Stimulated activated CD8-positive, alpha-beta memory T cell treated with anti-CD3 and anti-CD28 coated beads, Interleukin-2, amount 100 ng/mL, for 1 hour (primary cell): ENCODE measurements around the gene SGCA.

Experiments used
- DNase-seq, 2 donors: peaks; one replicate each; pipeline ENCODE4 v3.0.0-alpha.2; 2020; ENCODE audit warnings: low read depth in 2 of 2

SGCA gene

DNA sequence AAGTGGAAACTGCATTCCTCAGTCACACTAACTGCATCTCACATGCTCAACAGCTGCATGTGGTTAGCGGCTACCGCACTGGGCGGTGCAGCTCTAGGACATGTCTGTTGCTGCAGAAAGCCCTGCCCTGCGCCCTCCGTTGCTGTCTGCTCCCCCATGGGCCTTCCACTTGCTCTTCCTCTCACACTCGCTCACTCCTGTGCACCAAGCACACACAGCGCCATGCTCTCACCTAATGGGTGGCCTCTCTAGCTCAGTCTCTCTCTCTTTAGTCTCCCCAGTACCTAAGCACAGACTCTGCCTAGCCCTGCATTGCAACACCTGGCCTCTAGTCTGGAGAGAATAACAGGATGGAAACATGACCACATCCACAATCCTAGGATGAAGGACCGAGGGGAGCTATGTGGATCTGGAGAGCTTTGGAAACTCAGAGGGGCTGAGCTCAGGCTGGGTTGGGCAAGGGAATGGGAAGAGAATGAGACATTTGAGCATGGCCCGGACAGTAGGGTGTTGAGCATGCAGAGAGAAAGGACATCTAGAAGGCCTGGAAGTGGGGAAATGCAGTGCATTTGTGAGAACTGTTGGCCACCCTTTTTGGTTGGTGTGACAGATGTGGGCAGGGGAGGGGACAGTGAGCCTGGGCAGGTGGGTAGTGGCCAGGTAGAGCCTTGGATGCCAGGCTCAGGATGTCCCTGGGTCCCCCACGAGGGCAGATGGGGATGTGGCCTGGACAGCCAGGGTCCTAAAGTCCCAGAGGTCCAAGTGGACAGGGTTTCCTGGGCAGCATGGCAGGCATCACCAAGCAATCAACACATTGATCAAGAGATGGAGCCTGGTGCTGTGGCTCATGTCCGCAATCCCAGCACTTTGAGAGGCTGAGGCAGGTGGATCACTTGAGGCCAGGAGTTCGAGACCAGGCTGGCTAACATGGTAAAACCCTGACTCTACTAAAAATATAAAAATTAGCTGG is 16.1 kb downstream of the SGCA start:
- no peak for DNase-seq

DNA sequence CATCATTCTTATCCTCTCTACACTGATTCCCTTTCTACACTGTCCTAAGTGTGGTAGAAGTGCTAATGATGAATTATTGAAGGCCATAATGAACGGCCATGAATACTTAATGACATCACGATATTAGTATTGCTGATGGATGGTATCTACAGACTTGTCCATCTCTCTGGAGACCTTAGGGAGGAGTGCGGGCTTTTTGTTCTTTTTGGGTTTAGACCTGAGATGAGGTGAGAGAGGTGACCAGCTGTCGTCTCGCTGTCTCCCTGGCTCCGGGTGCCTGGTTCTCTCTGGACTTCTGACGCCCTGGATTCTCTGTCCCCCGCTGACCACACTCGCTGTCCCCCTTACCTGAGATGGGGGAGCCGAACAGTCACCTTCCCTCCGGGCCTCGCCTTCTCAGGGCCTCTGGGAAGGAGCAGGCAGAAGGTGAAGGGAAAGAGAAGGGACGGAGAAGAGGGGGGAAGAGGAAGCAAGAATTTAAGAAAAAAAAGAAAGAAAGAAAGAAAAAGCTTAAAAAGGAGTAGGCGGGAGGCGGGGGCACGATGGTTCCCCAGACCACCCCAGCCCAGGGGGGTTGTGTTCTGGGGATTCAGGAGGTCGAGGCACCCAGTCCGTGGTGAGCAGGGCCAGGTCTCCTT is 17.1 kb downstream of the SGCA start:
- no peak for DNase-seq

DNA sequence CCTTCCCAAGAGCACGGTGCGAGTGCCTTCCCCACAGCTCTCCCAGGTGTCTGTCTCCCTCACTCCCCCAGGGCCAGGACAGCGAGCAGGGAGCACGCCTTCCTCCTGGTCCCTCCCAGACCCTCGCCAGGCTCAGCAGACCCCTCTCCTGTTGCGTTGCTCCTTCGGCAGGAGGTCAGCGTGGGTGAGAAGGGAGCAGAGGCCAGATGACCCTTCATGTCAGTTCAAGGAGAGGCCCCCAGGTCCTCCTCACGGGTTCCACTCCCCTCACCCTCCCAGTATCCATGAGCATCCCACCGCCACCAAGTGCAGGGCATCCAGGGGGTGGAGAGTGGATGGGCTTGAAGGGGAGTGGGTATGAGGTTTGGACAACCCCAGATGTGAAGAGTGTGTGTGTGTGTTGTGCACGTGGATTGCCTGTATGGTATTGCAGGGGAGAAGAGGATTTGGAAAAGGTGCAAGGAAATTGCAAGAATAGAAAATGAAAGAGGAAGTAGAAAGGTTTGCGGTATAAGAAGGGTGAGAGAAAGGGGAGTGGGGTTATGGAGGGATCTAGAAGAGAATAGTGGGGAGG is 17.7 kb downstream of the SGCA start:
- DNase-seq = no peak

DNA sequence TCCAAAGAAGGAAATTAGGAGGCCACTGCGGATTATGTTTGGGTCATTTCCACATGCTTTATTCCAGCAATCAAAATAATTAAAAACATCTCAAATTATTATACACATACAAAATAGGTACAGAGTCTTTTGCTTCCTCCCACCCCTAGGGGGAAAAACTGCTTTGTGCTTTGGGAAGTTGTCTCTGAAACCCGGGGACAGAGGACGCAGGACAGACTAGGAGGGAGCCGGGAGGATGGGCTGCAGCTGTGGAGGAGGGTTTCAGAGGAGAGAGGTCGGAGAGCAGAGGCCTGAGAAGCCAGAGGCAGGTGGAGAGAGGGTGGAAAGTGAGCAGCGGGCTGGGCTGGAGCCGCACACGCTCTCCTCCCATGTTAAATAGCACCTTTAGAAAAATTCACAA is 18.3 kb downstream of the SGCA start:
- no peak for DNase-seq

DNA sequence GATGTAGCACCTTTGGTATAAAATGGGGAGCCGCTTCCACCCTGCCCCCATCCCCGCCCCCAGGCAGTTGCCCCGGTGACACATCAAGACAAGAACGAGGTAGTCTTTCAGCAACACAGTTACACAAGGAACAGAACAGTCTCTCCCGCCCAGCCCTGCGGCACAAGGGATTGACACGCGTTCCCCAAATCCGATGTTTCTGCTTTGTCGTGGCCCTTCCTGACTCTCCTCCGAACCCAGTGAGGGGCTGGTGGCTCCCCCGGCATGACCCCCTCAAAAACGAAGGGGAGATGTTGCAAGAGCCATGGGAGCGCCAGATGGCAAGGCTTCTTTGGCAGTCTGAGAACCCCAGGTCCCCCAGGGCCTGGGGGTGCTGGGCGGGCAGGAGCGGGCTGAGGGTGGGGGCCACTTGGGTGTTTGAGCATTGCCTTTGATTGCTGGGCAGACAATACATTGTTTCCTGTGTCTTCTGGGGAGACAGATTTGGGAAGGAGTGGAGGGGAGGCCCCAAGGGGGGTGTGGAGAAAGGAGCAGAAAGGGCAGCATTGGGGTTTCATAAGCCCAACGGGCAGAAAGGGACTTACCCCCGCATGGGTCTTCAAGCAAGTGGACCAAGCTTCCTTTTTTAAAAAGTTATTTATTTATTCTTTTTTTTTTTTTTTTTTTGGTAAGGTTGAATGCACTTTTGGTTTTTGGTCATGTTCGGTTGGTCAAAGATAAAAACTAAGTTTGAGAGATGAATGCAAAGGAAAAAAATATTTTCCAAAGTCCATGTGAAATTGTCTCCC is 19.0 kb downstream of the SGCA start:
- DNase-seq = no peak

DNA sequence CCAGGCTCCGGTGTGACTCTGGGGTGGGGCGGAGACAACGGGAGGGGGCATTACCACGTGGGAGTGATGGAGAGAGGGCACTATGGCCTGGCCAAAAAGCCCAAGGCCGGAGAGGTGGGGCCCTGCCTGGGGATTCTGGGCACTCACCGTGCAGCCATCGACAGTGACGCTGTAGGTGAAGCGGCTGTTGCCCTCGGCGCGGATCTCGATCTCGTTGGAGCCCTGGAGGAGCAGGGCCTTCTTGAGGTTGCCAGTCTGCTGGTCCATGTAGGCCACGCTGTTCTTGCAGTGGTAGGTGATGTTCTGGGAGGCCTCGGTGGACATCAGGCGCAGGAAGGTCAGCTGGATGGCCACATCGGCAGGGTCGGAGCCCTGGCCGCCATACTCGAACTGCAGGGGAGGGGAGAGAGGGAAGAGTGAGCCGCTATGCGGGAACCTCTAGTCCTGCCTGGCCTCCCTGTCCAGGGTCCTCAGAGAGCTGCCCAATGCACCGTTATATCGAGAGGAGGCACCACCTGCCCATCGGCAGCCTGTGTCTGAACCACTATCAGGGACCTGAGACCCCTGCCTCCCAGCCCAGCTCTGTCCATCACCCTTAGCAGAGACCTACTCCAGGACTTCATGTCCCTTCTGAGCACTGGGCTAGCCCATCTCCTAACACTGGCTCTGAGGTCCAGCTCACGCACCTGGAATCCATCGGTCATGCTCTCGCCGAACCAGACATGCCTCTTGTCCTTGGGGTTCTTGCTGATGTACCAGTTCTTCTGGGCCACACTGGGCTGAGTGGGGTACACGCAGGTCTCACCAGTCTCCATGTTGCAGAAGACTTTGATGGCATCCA is 20.0 kb downstream of the SGCA start:
- no peak for DNase-seq

DNA sequence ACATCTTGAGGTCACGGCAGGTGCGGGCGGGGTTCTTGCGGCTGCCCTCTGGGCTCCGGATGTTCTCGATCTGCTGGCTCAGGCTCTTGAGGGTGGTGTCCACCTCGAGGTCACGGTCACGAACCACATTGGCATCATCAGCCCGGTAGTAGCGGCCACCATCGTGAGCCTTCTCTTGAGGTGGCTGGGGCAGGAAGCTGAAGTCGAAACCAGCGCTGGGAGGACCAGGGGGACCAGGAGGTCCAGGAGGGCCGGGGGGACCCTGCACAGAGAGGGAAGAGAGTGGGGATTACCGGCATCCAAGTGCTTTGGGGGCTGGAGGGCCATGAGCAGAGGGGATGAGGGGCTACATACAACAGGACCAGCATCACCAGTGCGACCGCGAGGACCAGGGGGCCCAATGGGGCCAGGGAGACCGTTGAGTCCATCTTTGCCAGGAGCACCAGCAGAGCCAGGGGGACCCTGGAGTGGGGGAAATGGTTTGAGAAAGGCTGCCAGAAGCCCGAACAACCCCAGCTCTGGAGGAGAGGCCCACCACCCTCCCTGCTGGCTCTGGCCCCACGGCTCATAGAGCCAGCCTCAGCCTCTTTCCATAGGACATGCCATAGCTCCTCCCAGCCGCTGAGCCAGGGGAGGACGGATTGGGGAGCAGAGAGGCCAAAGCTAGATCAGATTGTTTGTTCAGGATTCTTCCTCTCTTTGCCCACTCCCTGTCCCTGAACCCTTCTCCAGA is 21.0 kb downstream of the SGCA start:
- DNase-seq = no peak

DNA sequence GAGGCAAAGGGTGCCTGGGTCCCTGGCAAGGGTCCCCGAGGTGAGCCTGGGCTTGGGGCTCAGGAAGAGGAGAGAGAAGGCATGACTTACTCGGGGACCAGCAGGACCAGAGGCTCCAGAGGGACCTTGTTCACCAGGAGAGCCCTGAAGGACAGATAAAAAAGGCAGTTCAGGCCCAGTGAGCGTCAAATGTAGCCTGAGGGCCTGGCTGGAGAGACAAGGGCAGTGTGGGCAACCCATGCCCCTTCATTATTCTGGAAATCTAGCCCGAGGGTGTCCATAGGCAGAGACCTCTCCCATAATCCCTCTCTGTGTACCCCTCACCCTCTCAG is 21.6 kb downstream of the SGCA start:
- no peak for DNase-seq

DNA sequence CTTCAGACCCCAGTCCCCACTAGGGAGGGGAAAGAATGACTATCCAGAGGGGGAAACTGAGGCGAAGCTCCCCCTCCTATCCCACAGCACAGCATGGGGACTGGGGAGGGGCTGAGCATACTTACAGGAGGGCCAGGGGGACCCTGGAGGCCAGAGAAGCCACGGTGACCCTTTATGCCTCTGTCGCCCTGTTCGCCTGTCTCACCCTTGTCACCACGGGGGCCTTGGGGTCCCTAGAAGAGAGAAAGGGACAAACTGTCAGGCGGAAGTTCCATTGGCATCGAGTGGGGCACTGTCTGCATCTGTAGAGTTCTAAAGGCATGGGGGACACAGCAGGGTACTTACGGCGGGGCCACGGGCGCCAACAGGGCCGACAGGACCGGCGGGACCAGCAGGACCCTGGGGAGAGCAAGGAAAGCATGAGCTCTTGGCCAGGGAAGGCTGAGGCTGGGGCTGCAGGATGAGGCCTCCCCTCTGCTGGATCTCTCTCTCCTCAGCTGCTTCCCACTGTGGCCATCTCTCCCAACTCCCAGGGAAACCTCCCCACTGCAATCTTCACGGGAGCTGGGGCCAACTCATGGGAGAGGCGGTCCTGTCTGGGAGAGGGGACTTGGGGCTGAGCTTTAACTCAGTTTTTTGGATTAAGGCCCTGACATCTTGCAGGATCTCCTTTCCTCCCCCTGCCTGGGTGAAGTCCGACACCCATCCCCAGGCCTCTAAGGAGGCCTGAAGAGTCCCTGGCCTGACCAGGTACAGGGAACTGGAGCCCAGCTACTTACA is 22.1 kb downstream of the SGCA start:
- no peak for DNase-seq

DNA sequence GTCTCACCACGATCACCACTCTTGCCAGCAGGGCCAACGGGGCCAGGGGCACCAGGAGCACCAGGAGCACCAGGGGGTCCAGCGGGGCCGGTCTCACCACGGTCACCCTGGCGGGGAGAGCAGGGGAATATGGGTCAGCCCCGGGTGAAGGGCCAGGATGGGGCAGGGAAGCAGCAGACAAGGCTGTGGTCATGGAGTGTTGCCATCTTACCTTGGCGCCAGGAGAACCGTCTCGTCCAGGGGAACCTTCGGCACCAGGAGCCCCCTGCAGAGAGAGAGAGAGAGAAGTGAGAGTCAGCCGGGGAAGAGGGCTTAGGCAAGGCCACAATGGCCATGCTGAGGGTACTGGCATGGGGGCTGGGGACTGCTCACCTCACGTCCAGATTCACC is 22.7 kb downstream of the SGCA start:
- no peak for DNase-seq

DNA sequence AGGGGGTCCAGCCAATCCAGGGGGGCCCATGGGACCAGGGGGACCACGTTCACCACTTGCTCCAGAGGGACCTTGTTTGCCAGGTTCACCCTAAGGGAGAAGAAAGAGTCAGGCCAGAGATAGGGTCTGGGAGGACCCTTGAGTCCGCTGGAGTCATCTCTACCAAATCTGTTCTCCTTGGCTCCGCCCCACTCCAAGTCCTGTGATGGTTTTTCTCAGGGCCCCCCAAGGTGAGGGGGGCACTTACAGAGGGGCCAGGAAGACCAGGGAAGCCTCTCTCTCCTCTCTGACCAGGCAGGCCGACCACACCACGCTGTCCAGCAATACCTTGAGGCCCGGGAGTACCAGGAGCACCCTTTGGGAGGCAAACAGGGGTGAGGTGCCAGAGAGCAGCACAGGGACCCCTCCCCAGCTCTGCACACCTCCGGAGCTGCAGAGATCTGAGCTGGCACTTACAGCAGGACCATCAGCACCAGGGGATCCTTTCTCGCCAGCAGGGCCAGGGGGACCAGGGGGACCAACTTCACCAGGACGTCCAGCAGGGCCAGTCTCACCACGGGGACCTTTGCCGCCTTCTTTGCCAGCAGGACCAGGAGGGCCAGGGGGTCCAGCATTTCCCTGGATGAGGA is 23.2 kb downstream of the SGCA start:
- DNase-seq = no peak

DNA sequence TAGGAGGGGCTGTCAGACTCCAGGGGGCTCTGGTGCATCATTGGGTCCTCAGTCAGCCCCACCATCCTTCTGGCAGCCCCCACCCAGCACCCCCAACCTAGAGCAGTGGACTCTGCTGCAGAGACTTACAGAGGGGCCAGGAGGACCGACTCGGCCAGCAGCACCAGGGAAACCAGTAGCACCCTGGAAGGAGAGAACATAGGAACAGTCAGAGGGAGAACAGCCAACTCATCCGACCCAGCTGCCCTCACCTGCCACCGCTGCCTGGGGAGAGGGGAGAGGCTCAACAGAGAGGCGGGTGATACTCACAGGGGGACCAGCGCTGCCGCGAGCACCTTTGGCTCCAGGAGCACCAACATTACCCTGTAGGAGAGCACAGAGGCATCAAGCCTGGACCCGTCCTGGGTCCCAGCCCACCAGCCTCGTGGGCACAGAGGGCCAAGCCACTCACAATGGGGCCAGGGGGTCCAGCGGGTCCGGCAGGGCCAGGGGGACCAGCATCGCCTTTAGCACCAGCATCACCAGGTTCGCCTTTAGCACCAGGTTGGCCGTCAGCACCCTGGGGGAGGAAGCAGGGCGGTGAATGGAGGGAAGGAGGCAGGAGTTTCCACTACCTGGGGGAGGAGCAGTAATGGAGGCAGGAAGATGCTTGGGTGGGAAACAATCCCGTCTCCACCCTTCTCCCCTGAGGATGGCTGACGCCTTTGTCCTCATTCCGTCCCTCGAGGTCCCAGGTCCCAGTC is 23.9 kb downstream of the SGCA start:
- no peak for DNase-seq

DNA sequence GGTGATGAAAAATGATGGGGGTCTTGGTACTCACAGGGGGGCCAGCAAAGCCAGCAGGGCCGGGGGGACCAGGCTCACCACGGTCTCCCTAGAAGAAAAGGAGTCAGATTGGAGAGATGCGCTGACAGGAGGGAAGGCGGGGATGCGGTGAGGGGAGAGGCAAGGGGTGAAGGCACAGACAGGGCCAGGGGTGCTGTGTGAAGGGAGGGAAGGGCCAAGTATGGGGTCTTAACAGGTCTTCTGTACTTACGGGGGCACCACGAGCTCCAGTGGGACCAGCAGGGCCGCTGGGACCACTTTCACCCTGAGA is 24.4 kb downstream of the SGCA start:
- DNase-seq = no peak

DNA sequence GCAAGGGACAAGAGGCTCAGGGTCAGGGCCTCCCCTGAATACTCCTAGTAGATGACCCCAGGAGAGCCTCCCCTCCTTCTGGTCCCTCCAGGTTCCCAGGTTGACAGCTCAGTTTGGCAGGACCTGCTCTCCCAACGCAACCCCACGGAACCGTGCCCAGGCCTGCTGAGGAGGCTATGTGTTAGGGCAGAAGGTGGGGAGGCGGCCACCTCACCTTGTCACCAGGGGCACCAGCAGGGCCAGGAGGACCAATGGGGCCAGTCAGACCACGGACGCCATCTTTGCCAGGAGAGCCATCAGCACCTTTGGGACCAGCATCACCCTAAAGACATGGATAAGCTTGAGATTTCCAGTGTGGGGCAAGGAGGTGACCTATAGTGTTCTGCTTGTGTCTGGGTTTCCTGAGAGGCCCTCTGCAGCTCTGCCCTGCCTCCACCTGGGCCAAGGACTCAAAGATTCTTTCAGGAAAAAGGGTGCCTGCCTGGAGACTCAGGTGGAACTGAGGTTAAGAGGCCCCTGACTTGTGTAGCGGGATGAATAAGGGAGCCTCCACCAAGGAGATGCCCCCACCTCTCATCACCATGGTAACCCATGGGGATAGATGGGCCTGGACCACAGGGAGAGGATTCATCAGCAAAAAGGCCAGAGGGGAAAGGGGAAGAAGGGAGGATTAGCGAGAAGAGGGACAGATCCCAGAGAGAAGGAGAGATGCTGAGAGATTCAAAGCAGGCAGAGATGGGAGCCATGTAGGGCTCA is 25.0 kb downstream of the SGCA start:
- DNase-seq = no peak

DNA sequence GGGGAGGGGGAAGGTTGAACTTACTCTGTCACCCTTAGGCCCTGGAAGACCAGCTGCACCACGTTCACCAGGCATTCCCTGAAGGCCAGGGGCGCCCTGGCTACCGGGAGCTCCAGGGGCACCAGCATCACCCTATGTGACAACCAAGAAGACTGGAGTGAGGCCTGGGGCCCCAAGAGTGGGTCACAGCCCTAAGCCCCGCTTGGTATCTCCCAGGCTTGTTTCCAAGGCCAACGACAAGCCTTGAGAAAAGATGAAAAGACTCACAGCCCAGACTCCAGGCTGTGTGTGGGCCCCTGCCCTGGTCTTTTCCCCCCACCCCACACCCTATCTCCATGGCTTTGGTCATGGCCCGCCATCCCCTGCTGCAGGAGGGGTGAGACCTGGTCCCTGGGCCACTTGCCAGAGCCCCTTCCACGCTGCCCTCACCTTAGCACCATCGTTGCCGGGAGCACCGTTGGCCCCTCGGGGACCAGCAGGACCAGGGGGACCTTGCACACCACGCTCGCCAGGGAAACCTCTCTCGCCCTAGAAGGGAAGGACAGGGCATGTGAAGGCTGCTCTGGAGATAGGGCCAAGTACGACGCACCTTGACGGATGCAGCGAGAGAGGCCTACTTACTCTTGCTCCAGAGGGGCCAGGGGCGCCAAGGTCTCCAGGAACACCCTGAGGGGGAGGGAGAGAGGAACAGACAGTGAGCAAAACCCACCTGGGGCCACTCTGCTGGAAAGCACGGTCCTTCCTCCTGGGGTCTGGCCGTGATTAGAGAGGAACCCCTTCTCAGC is 25.7 kb downstream of the SGCA start:
- DNase-seq = no peak

DNA sequence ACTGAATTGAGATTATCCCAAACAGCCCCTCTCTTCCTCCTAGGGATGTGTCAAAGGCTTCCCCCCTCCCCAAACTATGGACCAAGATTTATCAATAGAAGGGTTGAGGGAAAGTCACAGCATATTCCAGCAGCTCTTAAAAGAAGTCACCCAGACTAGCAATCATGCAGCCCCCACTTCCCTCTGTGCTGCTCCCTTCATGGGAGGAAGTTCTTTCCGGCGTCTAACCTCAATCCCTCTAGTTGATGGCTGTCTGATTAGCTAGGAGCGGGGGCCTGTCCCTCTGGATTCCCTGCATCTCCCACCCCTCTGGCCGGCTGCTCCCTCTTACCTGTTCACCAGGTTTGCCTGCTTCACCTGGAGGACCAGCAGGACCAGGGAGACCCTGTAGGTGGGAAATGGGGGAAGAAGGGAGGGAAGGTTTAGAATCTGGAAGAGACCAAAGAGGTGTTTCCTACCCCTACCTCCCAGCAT is 26.4 kb downstream of the SGCA start:
- DNase-seq = no peak

DNA sequence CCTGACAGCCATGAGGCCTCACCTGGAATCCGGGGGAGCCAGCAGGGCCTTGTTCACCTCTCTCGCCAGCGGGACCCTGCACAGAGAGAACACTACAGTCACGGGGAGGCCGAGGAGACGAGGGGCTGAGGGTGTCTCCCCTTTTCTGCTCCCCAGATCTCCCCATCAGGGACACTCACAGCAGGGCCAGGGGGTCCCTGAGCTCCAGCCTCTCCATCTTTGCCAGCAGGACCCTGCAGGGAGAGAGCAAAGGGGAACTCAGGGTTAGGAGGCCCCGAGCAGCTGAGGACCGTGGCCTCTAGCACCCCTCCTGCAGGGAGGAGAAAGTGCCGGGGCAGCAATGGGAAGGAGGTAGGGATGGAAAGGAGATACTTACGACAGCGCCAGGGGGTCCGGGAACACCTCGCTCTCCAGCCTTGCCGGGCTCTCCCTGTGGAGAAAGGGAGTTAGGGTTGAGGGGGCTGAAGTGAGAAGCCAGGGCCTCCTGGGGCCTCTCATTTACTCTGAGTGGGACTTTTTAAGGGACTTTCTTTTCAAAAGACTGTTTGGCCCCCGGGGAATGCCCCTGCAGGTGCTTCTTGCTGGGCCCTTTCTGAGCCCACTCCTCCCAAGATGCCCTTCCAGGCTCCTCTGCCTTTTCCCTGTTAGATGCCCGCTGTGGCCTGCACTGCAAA is 26.9 kb downstream of the SGCA start:
- no peak for DNase-seq
